PC-3 (cell line): ENCODE data around the gene FCAMR. TPM values are rescaled to one million over a fixed set of nuclear protein-coding genes. Genes with fewer than 3 reads are reported as not detected.

ENCODE experiments used
- ATAC-seq: fragments of 200-7000 bp; cut with Tn5 transposase; 2 replicates; pipeline ENCODE4 v1.9.1; 2020; ENCODE audit warnings: mild to moderate bottlenecking, moderate library complexity
- BruUV-seq: library from RNA; stranded (reverse); fragments of 400-500 nt; replicated peaks from 2 replicates; lab custom pipeline; 2021; lab: Mats Ljungman, UMichigan
- CTCF ChIA-PET: fragments of 300-600 bp; sonication (Branson Sonifier 250); formaldehyde crosslinking; loops from one replicate; lab custom pipeline; 2022; ENCODE audit warnings: antibody characterized with exemption; lab: Charles Lee
- POLR2A ChIA-PET: fragments of 300-600 bp; sonication (Branson Sonifier 250); formaldehyde crosslinking; loops from one replicate; lab custom pipeline; 2022; ENCODE audit warnings: antibody characterized with exemption; ENCODE audit not compliant: unreplicated experiment; lab: Charles Lee
- DNase-seq: peaks from one replicate; pipeline ENCODE4 v3.0.0-alpha.2; 2015
- H2AFZ ChIP-seq: fragments of 300-600 bp; sonication (generic); 2 replicates; pipeline ENCODE4 v1.6.0; 2016; ENCODE audit warnings: antibody characterized with exemption, low read length
- H3F3A ChIP-seq: fragments of 300-600 bp; sonication (generic); one replicate; pipeline ENCODE4 v1.6.0; 2017; ENCODE audit warnings: antibody characterized with exemption, low read length, control low read depth, mild to moderate bottlenecking; ENCODE audit not compliant: unreplicated experiment
- H3K27ac ChIP-seq: fragments of 300-600 bp; sonication (generic); 2 replicates; pipeline ENCODE4 v1.5.1; 2016; ENCODE audit warnings: mild to moderate bottlenecking, low read length
- H3K27me3 ChIP-seq: fragments of 300-600 bp; sonication (generic); 2 replicates; pipeline ENCODE4 v1.6.1; 2016; ENCODE audit warnings: low read length, mixed read lengths
- H3K36me3 ChIP-seq: fragments of 300-600 bp; sonication (generic); 2 replicates; pipeline ENCODE4 v1.6.1; 2016; ENCODE audit warnings: low read depth, mixed run types, low read length, mixed read lengths
- H3K4me1 ChIP-seq: fragments of 300-600 bp; sonication (generic); 2 replicates; pipeline ENCODE4 v1.5.1; 2016; ENCODE audit warnings: low read length; ENCODE audit not compliant: insufficient read depth
- H3K4me2 ChIP-seq: fragments of 300-600 bp; sonication (generic); 2 replicates; pipeline ENCODE4 v1.6.0; 2016; ENCODE audit warnings: low read length
- H3K4me3 ChIP-seq: fragments of 300-600 bp; sonication (generic); 2 replicates; pipeline ENCODE4 v1.5.1; 2016; ENCODE audit warnings: mild to moderate bottlenecking, low read length, mixed read lengths
- H3K79me2 ChIP-seq: fragments of 300-600 bp; sonication (generic); 2 replicates; pipeline ENCODE4 v1.6.1; 2017; ENCODE audit warnings: low read length, mixed read lengths
- H3K9ac ChIP-seq: fragments of 300-600 bp; sonication (generic); 2 replicates; pipeline ENCODE4 v1.6.0; 2016; ENCODE audit warnings: mild to moderate bottlenecking, low read length
- H3K9me2 ChIP-seq: fragments of 300-600 bp; sonication (generic); replicated peaks from 2 replicates; pipeline ENCODE4 v1.6.1; 2016; ENCODE audit warnings: mixed run types, low read length, mixed read lengths
- H3K9me3 ChIP-seq: fragments of 300-600 bp; sonication (generic); 2 replicates; pipeline ENCODE4 v1.6.1; 2016; ENCODE audit warnings: low read length, mixed read lengths
- H4K20me1 ChIP-seq: fragments of 300-600 bp; sonication (generic); 2 replicates; pipeline ENCODE4 v1.6.1; 2016; ENCODE audit warnings: low read length, mixed read lengths
- EZH2 ChIP-seq: fragments of 300-600 bp; sonication (generic); IDR thresholded peaks from one replicate; pipeline ENCODE4 v1.6.1; 2017; ENCODE audit warnings: antibody characterized with exemption, mild to moderate bottlenecking, low read length; ENCODE audit not compliant: unreplicated experiment
- EZH2phosphoT487 ChIP-seq: fragments of 300-600 bp; sonication (generic); IDR thresholded peaks from 2 replicates; pipeline ENCODE4 v1.6.1; 2018; ENCODE audit warnings: mild to moderate bottlenecking, antibody characterized with exemption, low read length, borderline replicate concordance
- intact Hi-C: fragments of 100-400 bp; cut with micrococcal nuclease; formaldehyde crosslinking; loops from 2 replicates; pipeline ENCODE4 v1.9.0; 2023
- total RNA-seq: library from RNA; depleted of rRNA; stranded (reverse); fragments of >200 nt; gene quantifications from 2 replicates; pipeline ENCODE4 v1.2.3, GENCODE V29; 2014
- TF ChIP-seq, protein P1 (sequence below): fragments of 300-600 bp; sonication (generic); conservative IDR thresholded peaks from 2 replicates; pipeline ENCODE4 v1.5.1; 2017; ENCODE audit warnings: antibody characterized with exemption, low read depth, mild to moderate bottlenecking, low read length

FCAMR gene
- total RNA-seq, 1 experiment from 2014 or later: not detected

DNA sequence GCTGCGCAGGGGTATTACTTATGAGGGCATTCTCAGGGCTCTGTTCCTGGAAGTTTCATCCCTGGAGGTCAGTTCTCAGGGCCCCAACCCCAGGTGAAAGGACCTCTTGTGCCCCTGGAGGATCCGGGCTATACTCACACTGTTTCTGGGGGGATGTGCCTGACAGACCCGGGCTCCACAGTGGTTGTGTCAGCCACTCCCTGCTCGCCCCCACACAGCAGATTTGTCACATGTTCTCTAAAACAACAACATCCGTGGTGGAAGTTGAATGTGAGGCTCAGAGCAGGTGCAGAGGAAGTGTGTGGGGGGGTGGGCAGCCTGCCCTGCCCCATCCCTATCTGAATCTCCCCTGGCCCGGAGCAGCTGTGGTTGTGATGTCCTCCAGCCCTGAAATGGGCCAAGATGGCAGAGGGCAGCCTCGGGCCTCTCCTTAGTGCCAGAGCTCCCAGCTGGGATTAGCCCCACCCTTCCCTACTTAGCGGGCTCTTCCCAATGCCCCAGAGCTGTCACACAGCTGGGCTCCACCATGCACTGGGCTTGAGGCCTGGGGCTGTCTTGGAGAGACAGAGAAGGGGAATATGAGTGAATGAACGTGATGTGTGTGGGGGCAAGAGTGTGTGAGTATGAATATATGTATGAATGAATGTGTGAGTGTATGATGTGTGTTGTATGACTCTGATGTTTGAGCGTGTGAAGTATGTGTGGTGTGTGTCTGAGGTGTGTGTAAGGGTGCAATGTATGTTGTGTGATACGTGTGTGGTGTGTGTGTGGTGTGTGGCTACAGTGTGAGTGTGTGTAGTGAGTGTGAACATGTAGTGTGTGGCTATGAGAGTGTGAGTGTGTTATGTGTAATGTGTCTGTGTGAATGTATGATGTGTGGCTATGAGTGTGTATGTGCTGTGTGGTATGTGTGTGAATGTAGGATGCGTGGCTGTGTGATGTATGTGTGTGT lies 47.0 kb downstream of the FCAMR start:
- no peaks in the 10 kb centered on the region for H3K9me2 ChIP-seq
- peaks cover 7% of the 10 kb centered on the region for H3F3A ChIP-seq
- no peaks in the 10 kb centered on the region for H4K20me1 ChIP-seq
- H3K4me1 ChIP-seq: peaks cover 15% of the 10 kb centered on the region
- no peaks in the 10 kb centered on the region for H3K79me2 ChIP-seq
- no peaks in the 10 kb centered on the region for H3K27me3 ChIP-seq
- no peak overlapping the region for H2AFZ ChIP-seq
- no peak overlapping the region for H3K27ac ChIP-seq
- H3K9me3 ChIP-seq: no peaks in the 10 kb centered on the region
- BruUV-seq: no TSS peak
- no peak overlapping the region for H3K4me2 ChIP-seq
- ChIA-PET CTCF (no interaction called here), POLR2A (no interaction called here)
- H3K9ac ChIP-seq: no peak overlapping the region
- intact Hi-C loops: no loop called here
- H3K36me3 ChIP-seq: no peaks in the 10 kb centered on the region
- no peak for DNase-seq
- TF ChIP-seq, protein P1, sequence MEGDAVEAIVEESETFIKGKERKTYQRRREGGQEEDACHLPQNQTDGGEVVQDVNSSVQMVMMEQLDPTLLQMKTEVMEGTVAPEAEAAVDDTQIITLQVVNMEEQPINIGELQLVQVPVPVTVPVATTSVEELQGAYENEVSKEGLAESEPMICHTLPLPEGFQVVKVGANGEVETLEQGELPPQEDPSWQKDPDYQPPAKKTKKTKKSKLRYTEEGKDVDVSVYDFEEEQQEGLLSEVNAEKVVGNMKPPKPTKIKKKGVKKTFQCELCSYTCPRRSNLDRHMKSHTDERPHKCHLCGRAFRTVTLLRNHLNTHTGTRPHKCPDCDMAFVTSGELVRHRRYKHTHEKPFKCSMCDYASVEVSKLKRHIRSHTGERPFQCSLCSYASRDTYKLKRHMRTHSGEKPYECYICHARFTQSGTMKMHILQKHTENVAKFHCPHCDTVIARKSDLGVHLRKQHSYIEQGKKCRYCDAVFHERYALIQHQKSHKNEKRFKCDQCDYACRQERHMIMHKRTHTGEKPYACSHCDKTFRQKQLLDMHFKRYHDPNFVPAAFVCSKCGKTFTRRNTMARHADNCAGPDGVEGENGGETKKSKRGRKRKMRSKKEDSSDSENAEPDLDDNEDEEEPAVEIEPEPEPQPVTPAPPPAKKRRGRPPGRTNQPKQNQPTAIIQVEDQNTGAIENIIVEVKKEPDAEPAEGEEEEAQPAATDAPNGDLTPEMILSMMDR: no peak
- no peak for TF ChIP-seq EZH2
- TF ChIP-seq EZH2phosphoT487: no peak
- no peak overlapping the region for H3K4me3 ChIP-seq
- ATAC-seq: no peak

DNA sequence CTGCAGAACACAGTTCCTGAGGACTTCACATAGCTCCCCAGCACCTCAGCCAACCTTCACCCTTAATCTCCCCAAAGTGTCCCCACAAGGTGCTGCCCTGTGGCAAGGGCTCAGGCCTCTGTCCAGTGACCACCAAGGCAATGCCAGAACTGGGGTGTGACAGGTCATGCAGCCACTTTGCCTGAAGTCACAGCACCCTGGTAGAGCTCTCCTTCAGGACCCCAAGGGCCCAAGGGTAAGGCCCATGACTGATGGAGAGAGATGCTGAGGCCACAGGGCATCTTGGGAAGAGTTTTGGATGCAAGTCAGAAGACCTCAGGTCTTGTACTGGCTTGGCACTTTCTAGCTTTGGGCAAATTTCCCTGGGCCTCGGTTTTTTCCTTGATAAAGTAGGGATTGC lies 47.7 kb downstream of the FCAMR start:
- Histone ChIP-seq H3K9ac (no peak overlapping the region), H3K27ac (no peak overlapping the region), H2AFZ (no peak overlapping the region), H3K9me2 (no peaks in the 10 kb centered on the region), H3K79me2 (no peaks in the 10 kb centered on the region), H3F3A (peaks cover 6% of the 10 kb centered on the region), H4K20me1 (no peaks in the 10 kb centered on the region), H3K9me3 (no peaks in the 10 kb centered on the region), H3K36me3 (no peaks in the 10 kb centered on the region), H3K4me2 (no peak overlapping the region), H3K4me3 (no peak overlapping the region), H3K27me3 (no peaks in the 10 kb centered on the region), H3K4me1 (peaks cover 11% of the 10 kb centered on the region)
- no peak for DNase-seq
- ChIA-PET POLR2A (no interaction called here), CTCF (no interaction called here)
- intact Hi-C loops: no loop called here
- ATAC-seq: no peak
- no TSS peak for BruUV-seq
- no peak for TF ChIP-seq EZH2phosphoT487
- TF ChIP-seq EZH2: no peak
- TF ChIP-seq, protein P1: no peak

DNA sequence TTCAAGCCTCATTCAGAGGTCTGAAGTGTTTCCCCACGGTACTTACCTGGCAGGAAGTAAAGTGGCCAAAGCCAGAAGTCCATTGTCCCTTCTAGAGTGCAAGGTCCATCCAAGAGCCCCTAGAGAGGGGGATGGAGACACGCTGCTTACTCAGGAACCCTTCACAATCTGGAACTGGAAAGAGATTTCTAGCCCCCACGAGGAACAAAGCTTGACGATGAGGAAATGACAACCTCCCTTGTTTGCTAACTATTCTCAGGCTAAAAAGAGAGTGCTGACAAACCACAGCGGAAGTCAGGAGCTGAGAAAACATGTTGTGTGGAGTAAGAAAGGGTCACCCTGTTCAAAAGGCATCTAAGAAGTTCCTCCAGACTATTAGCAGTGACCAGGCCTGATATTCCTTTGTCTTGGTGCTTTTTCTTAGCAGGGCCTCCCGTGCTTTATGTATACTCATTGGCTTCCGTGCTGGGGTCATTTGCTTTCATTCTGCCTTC lies 48.4 kb downstream of the FCAMR start, which contains the start of gene FCMR:
Gene FCMR (minus strand): TSS at position 170 of the 494 bp plus-strand sequence. CDS start 87 bp downstream, at position 83.
- no peak within 1 kb of the TSS for H3K4me3 ChIP-seq
- no peak for TF ChIP-seq EZH2phosphoT487
- H3K27me3 ChIP-seq: no peaks in the 10 kb centered on the region
- intact Hi-C loops: no loop called here
- ATAC-seq (no peak), DNase-seq (no peak)
- no peaks in the 10 kb centered on the region for H3K9me3 ChIP-seq
- H3F3A ChIP-seq: no peaks in the 10 kb centered on the region
- H3K79me2 ChIP-seq: no peaks in the 10 kb centered on the region
- BruUV-seq: no TSS peak
- peaks cover 4% of the 10 kb centered on the region for H3K4me1 ChIP-seq
- H3K36me3 ChIP-seq: no peaks in the 10 kb centered on the region
- ChIA-PET CTCF (no interaction called here), POLR2A (no interaction called here)
- H3K9me2 ChIP-seq: no peaks in the 10 kb centered on the region
- no peak within 1 kb of the TSS for H3K9ac ChIP-seq
- H2AFZ ChIP-seq: no peak within 1 kb of the TSS
- H3K27ac ChIP-seq: no peak within 1 kb of the TSS
- H3K4me2 ChIP-seq: no peak within 1 kb of the TSS
- no peaks in the 10 kb centered on the region for H4K20me1 ChIP-seq
